H1 (cell line): ENCODE measurements around the gene BYSL. TPM values are rescaled to one million over a fixed set of nuclear protein-coding genes. Genes with fewer than 3 reads are reported as not detected.
A peak's percentile ranks its signal among the peaks of the same experiment; 100 is the strongest.

Experiments
- CTCF ChIA-PET: fragments of 300-600 bp; sonication (Branson Sonifier 250); formaldehyde crosslinking; loops from one replicate; lab custom pipeline; 2021; ENCODE audit not compliant: partially characterized antibody; lab: Charles Lee
- POLR2A ChIA-PET: fragments of 300-600 bp; sonication (Branson Sonifier 250); formaldehyde crosslinking; loops from one replicate; lab custom pipeline; 2021; ENCODE audit warnings: inconsistent platforms; ENCODE audit not compliant: partially characterized antibody; lab: Charles Lee
- DNase-seq, 2 experiments: peaks; one replicate each; pipeline versions ENCODE4 v3.0.0 to v3.0.0-alpha.2; 2010 to 2022; ENCODE audit warnings: low spot score in 2 of 2, low read depth in 1 of 2, mixed read lengths in 1 of 2
- FAIRE-seq: peaks from 2 replicates; lab custom pipeline; 2011; peaks lifted over from hg19 to GRCh38; lab: Jason Lieb, UNC
- H2AFZ ChIP-seq: 2 replicates; pipeline ENCODE4 v1.8.1; 2012; ENCODE audit warnings: low read length, inconsistent platforms
- H2AK5ac ChIP-seq: 2 replicates; pipeline ENCODE4 v1.6.1; 2013; ENCODE audit warnings: low read depth, low read length
- H2BK120ac ChIP-seq: replicated peaks from 2 replicates; pipeline ENCODE3; 2013; ENCODE audit warnings: low read depth, low read length, inconsistent platforms
- H2BK12ac ChIP-seq: 2 replicates; pipeline ENCODE4 v1.6.1; 2013; ENCODE audit warnings: low read depth, low read length
- H2BK15ac ChIP-seq: 2 replicates; pipeline ENCODE4 v1.6.1; 2013; ENCODE audit warnings: low read length
- H2BK20ac ChIP-seq: 2 replicates; pipeline ENCODE4 v1.6.1; 2013; ENCODE audit warnings: low read length
- H2BK5ac ChIP-seq: 2 replicates; pipeline ENCODE4 v1.6.1; 2013; ENCODE audit warnings: low read depth, low read length
- H3K14ac ChIP-seq: 2 replicates; pipeline ENCODE4 v1.6.1; 2013; ENCODE audit warnings: inconsistent platforms; ENCODE audit not compliant: insufficient read length
- H3K18ac ChIP-seq: 2 replicates; pipeline ENCODE4 v1.6.1; 2013; ENCODE audit warnings: low read length; ENCODE audit errors: extremely low read depth
- H3K23ac ChIP-seq: 2 replicates; pipeline ENCODE4 v1.6.1; 2013; ENCODE audit warnings: inconsistent platforms; ENCODE audit not compliant: insufficient read length
- H3K23me2 ChIP-seq: 2 replicates; pipeline ENCODE4 v1.6.1; 2013; ENCODE audit warnings: low read depth, low read length
- H3K27ac ChIP-seq: 2 replicates; pipeline ENCODE4 v1.6.1; 2011; ENCODE audit warnings: low read depth, low read length, inconsistent platforms
- H3K27me3 ChIP-seq, 4 experiments: replicated peaks in 1 of 4; 1 replicate in 1 of 4; 2 replicates in 3 of 4; pipeline versions ENCODE4 v1.6.1 to v1.8.1; 2011 to 2013; ENCODE audit warnings: low read length in 3 of 4, mild to moderate bottlenecking in 3 of 4, inconsistent platforms in 2 of 4, mixed read lengths in 2 of 4, moderate library complexity in 1 of 4; ENCODE audit not compliant: control insufficient read depth in 3 of 4, insufficient read depth in 3 of 4; ENCODE audit errors: extremely low read depth in 1 of 4
- H3K36me3 ChIP-seq, 4 experiments: 2 replicates each; pipeline versions ENCODE4 v1.6.1 to v1.8.1; 2011 to 2013; ENCODE audit warnings: mild to moderate bottlenecking in 4 of 4, low read length in 3 of 4, moderate library complexity in 2 of 4, control low read depth in 1 of 4, inconsistent platforms in 1 of 4; ENCODE audit not compliant: insufficient read depth in 4 of 4, control insufficient read depth in 2 of 4
- H3K4ac ChIP-seq: replicated peaks from 2 replicates; pipeline ENCODE3; 2013; ENCODE audit warnings: low read length, low read depth, mixed read lengths, inconsistent platforms; ENCODE audit not compliant: insufficient read length
- H3K4me1 ChIP-seq, 4 experiments: replicated peaks in 1 of 4; 1 replicate in 1 of 4; 2 replicates in 3 of 4; pipeline versions ENCODE4 v1.6.1 to v1.8.1; 2011 to 2013; ENCODE audit warnings: low read length in 3 of 4, inconsistent platforms in 2 of 4, mixed read lengths in 1 of 4; ENCODE audit not compliant: insufficient read depth in 4 of 4, control insufficient read depth in 3 of 4
- H3K4me2 ChIP-seq, 2 experiments: 2 replicates each; pipeline versions ENCODE4 v1.6.1 to v1.8.1; 2011 to 2013; ENCODE audit warnings: low read depth in 2 of 2, low read length in 2 of 2, control low read depth in 1 of 2, inconsistent platforms in 1 of 2, mild to moderate bottlenecking in 1 of 2; ENCODE audit not compliant: insufficient read depth in 1 of 2
- H3K4me3 ChIP-seq, 4 experiments: fragments of 200-600, 300-600 bp in 1 of 4; sonication (generic), shearing (Covaris generic), sonication (Bioruptor Twin) in 1 of 4; 2 replicates each; pipeline versions ENCODE4 v1.5.1 to v1.8.1; 2011 to 2016; ENCODE audit warnings: low read length in 4 of 4, low read depth in 3 of 4, control low read depth in 2 of 4, inconsistent platforms in 2 of 4, mild to moderate bottlenecking in 2 of 4, mixed read lengths in 1 of 4, moderate library complexity in 1 of 4; ENCODE audit not compliant: insufficient read depth in 2 of 4; ENCODE audit errors: extremely low read depth in 1 of 4
- H3K56ac ChIP-seq: replicated peaks from 2 replicates; pipeline ENCODE3; 2013; ENCODE audit warnings: low read depth, mild to moderate bottlenecking, mixed read lengths, low read length, inconsistent platforms; ENCODE audit not compliant: insufficient read length
- H3K79me1 ChIP-seq: 2 replicates; pipeline ENCODE4 v1.6.1; 2013; ENCODE audit warnings: low read depth, low read length, control low read depth
- H3K79me2 ChIP-seq, 2 experiments: 2 replicates each; pipeline versions ENCODE4 v1.6.1 to v1.8.1; 2012 to 2013; ENCODE audit warnings: low read length in 2 of 2, mild to moderate bottlenecking in 2 of 2, inconsistent platforms in 1 of 2; ENCODE audit not compliant: insufficient read depth in 2 of 2, control insufficient read depth in 1 of 2
- H3K9ac ChIP-seq, 4 experiments: replicated peaks in 1 of 4; 1 replicate in 1 of 4; 2 replicates in 3 of 4; pipeline versions ENCODE4 v1.6.1 to v1.8.1; 2011 to 2013; ENCODE audit warnings: low read depth in 3 of 4, low read length in 3 of 4, control low read depth in 2 of 4, mild to moderate bottlenecking in 2 of 4, moderate library complexity in 2 of 4, inconsistent platforms in 1 of 4; ENCODE audit errors: extremely low read depth in 1 of 4
- H3K9me3 ChIP-seq, 2 experiments: 2 replicates each; pipeline versions ENCODE4 v1.6.1 to v1.8.1; 2012 to 2013; ENCODE audit warnings: mild to moderate bottlenecking in 2 of 2, moderate library complexity in 2 of 2, control low read depth in 1 of 2, inconsistent platforms in 1 of 2, low read depth in 1 of 2, low read length in 1 of 2, mixed read lengths in 1 of 2; ENCODE audit not compliant: insufficient read depth in 2 of 2
- H4K20me1 ChIP-seq, 2 experiments: replicated peaks in 1 of 2; 2 replicates each; pipeline versions ENCODE3 to v1.8.1; 2011 to 2013; ENCODE audit warnings: inconsistent platforms in 2 of 2, low read length in 2 of 2, mild to moderate bottlenecking in 1 of 2; ENCODE audit not compliant: insufficient read depth in 2 of 2, control insufficient read depth in 1 of 2
- H4K5ac ChIP-seq: 2 replicates; pipeline ENCODE4 v1.6.1; 2013; ENCODE audit warnings: low read length, low read depth, mixed read lengths, inconsistent platforms; ENCODE audit not compliant: insufficient read length
- H4K8ac ChIP-seq: 2 replicates; pipeline ENCODE4 v1.8.0; 2013; ENCODE audit warnings: mild to moderate bottlenecking, moderate library complexity, low read length, inconsistent platforms; ENCODE audit not compliant: insufficient read depth; ENCODE audit errors: extremely low read depth
- H4K91ac ChIP-seq: replicated peaks from 2 replicates; pipeline ENCODE3; 2013; ENCODE audit warnings: low read length, mixed read lengths, inconsistent platforms; ENCODE audit not compliant: insufficient read length
- CBX5 ChIP-seq: fragments of 300-800, 300-1000 bp; sonication (generic); IDR thresholded peaks from 2 replicates; pipeline ENCODE4 v1.7.1; 2016; ENCODE audit warnings: antibody characterized with exemption, low read length, low read depth
- EP300 ChIP-seq, 2 experiments: IDR thresholded peaks; 1 replicate in 1 of 2; 2 replicates in 1 of 2; pipeline ENCODE4 v1.6.1; 2011 to 2012; ENCODE audit warnings: low read depth in 2 of 2, low read length in 2 of 2, mild to moderate bottlenecking in 2 of 2, borderline replicate concordance in 1 of 2, inconsistent platforms in 1 of 2, moderate library complexity in 1 of 2
- MAFK ChIP-seq: IDR thresholded peaks from 2 replicates; pipeline ENCODE4 v1.6.1; 2012; ENCODE audit warnings: low read depth, mild to moderate bottlenecking, improper control_type of control experiment, low read length
- POLR2AphosphoS5 ChIP-seq: IDR thresholded peaks from 2 replicates; pipeline ENCODE4 v1.6.1; 2011; ENCODE audit warnings: low read depth, low read length
- POU5F1 ChIP-seq: IDR thresholded peaks from 2 replicates; pipeline ENCODE4 v1.6.1; 2011; ENCODE audit warnings: low read depth, mild to moderate bottlenecking, low read length, moderate library complexity
- RFX5 ChIP-seq: IDR thresholded peaks from 2 replicates; pipeline ENCODE4 v1.6.1; 2011; ENCODE audit warnings: low read depth, low read length, improper control_type of control experiment, borderline replicate concordance
- SUZ12 ChIP-seq: fragments of 200-600 bp; sonication (generic); IDR thresholded peaks from 2 replicates; pipeline ENCODE4 v1.6.1; 2012; ENCODE audit warnings: mild to moderate bottlenecking, inconsistent platforms, low read length, moderate library complexity, mixed read lengths
- TAF1 ChIP-seq: IDR thresholded peaks from 2 replicates; pipeline ENCODE4 v1.6.1; 2011; ENCODE audit warnings: mild to moderate bottlenecking, low read depth, low read length
- WGBS, 2 experiments: shearing (Covaris generic) in 1 of 2; methylation state at CpG; one replicate each; pipeline versions ENCODE4 v1.1.6 to v1.1.7; 2013 to 2015; ENCODE audit warnings: low lambda C conversion rate in 2 of 2, mixed read lengths in 2 of 2, inconsistent platforms in 1 of 2, low coverage in 1 of 2, missing lambda C conversion rate in 1 of 2; ENCODE audit not compliant: insufficient replicate concordance in 2 of 2, insufficient coverage in 1 of 2, insufficient read length in 1 of 2; ENCODE audit errors: extremely low coverage in 1 of 2, missing lambda C conversion rate in 1 of 2; 5-methylcytosine and 5-hydroxymethylcytosine counted together
- polyA plus RNA-seq, 7 experiments: library from polyadenylated mRNA; depleted of rRNA in 3 of 7; stranded (reverse) in 5 of 7; unstranded in 2 of 7; fragments of >200 nt in 5 of 7; fragments of 200-250 nt in 2 of 7; gene quantifications; 1 replicate in 5 of 7; 2 replicates in 1 of 7; 4 replicates in 1 of 7; pipeline versions ENCODE4 v1.2.1 to v1.2.3, GENCODE V29; 2011 to 2013; ENCODE audit warnings: missing spikeins in 2 of 7, mixed read lengths in 2 of 7
- total RNA-seq: library from RNA; stranded (reverse); fragmentation: NEBNext Ultra II Directional; extraction: Animal tissue kit (Norgen Biotek cat#: 25700); gene quantifications from 2 replicates; pipeline ENCODE4 v1.2.1, GENCODE V29; 2021
- TF ChIP-seq, protein P1 (sequence below), 3 experiments: IDR thresholded peaks; 1 replicate in 2 of 3; 2 replicates in 1 of 3; pipeline versions ENCODE4 v1.5.1 to v1.6.1; 2011; ENCODE audit warnings: low read length in 3 of 3, mild to moderate bottlenecking in 3 of 3, inconsistent platforms in 2 of 3, low read depth in 1 of 3, moderate library complexity in 1 of 3; ENCODE audit not compliant: insufficient read depth in 1 of 3; ENCODE audit errors: control extremely low read depth in 1 of 3
- TF ChIP-seq, protein P2 (sequence below): IDR thresholded peaks from 2 replicates; pipeline ENCODE4 v1.6.1; 2011; ENCODE audit warnings: low read depth, mild to moderate bottlenecking, low read length; ENCODE audit not compliant: insufficient read depth

The BYSL gene
- total and polyA plus RNA-seq, 2 of the 8 experiments (the other 6 are each of a cell fraction or from before 2014, with no cell fraction given), result 37.3 to 49.2 TPM

DNA sequence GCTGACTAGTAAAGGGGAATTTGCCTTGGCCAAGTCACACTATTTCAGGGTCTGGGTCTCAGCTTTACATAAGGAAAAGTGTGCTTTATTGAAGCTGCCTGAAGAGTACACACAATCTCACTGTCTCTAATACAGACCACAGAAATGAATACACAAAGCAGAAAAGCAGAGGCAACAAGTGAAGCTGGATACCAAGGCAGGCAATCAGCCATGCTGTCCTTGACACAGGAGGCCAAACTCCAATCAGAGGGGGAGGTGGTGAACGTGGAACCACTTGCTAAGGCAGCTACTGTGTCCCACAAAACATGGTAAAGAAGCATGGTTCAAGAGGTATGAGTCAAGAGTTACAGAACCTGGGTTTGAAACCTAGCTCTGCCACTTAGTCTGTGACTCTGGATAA, 42.1 kb downstream of the BYSL start:
- Histone ChIP-seq H3K4ac (no peak overlapping the region), H4K91ac (no peak overlapping the region), H2BK20ac (peak overlapping the region; percentile 94; the same call in 1 of the 2 replicates), H3K56ac (no peak overlapping the region), H2AFZ (no peak overlapping the region), H4K20me1 (peaks cover 0 to 3% of the 10 kb centered on the region in 2 experiments), H3K27ac (no peak overlapping the region), H4K5ac (no peak overlapping the region), H4K8ac (no peak overlapping the region), H3K18ac (peak overlapping the region; percentile 43; the same call in 1 of the 2 replicates), H3K9ac (no peak overlapping the region), H2BK5ac (no peak overlapping the region), H3K9me3 (no peaks in the 10 kb centered on the region), H2BK12ac (peak overlapping the region; percentile 55), H3K14ac (no peak overlapping the region), H3K79me1 (no peaks in the 10 kb centered on the region), H3K23me2 (peaks cover 7% of the 10 kb centered on the region; the same call in 1 of the 2 replicates), H2BK120ac (no peak overlapping the region), H3K4me2 (no peak overlapping the region), H3K23ac (no peak overlapping the region), H3K4me1 (peaks cover 15 to 28% (median 22%) of the 10 kb centered on the region in 4 experiments), H3K4me3 (no peak overlapping the region), H3K27me3 (no peaks in the 10 kb centered on the region; a peak in 1 of 7 replicates), H3K79me2 (no peaks in the 10 kb centered on the region), H3K36me3 (no peaks in the 10 kb centered on the region), H2AK5ac (peak overlapping the region; percentile 100), H2BK15ac (peak overlapping the region; percentile 50; the same call in 1 of the 2 replicates)
- WGBS, 2 experiments, result 71% methylated on average over 1 of the region's 1 CpG; no CpG with 5 or more reads in 1 of the 2 experiments
- ChIA-PET POLR2A (interaction anchor here (1.0 to 1.9 kb wide), 8 partner anchors 9 to 86 kb away, joined by 3 to 12 read pairs (median 4); partner anchors contain the start of genes BYSL, CCND3 and MED20), CTCF (interaction anchor here (0.6 to 2.7 kb wide), 14 partner anchors 8 to 115 kb away, joined by 3 to 12 read pairs (median 4); partner anchors contain the start of gene CCND3)
- no peak for DNase-seq
- FAIRE-seq, result no peak
- TF ChIP-seq CBX5, result no peak
- TF ChIP-seq POU5F1, result no peak
- TF ChIP-seq, protein P1, sequence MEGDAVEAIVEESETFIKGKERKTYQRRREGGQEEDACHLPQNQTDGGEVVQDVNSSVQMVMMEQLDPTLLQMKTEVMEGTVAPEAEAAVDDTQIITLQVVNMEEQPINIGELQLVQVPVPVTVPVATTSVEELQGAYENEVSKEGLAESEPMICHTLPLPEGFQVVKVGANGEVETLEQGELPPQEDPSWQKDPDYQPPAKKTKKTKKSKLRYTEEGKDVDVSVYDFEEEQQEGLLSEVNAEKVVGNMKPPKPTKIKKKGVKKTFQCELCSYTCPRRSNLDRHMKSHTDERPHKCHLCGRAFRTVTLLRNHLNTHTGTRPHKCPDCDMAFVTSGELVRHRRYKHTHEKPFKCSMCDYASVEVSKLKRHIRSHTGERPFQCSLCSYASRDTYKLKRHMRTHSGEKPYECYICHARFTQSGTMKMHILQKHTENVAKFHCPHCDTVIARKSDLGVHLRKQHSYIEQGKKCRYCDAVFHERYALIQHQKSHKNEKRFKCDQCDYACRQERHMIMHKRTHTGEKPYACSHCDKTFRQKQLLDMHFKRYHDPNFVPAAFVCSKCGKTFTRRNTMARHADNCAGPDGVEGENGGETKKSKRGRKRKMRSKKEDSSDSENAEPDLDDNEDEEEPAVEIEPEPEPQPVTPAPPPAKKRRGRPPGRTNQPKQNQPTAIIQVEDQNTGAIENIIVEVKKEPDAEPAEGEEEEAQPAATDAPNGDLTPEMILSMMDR (IDR thresholded peaks at IDR 0.05; ENCODE audit: control extremely low read depth in 1 of 3, insufficient read depth in 1 of 3, low read depth in 1 of 3, low read length in 3 of 3), result no peak
- no peak for TF ChIP-seq RFX5
- TF ChIP-seq EP300 (IDR thresholded peaks at IDR 0.05; ENCODE audit: borderline replicate concordance in 1 of 2, low read depth in 2 of 2, low read length in 2 of 2), result no peak
- no peak for TF ChIP-seq MAFK
- TF ChIP-seq, protein P2, sequence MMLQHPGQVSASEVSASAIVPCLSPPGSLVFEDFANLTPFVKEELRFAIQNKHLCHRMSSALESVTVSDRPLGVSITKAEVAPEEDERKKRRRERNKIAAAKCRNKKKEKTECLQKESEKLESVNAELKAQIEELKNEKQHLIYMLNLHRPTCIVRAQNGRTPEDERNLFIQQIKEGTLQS, result no peak
- no peak for TF ChIP-seq TAF1
- TF ChIP-seq POLR2AphosphoS5, result no peak
- TF ChIP-seq SUZ12, result no peak
